Activated naive CD8-positive, alpha-beta T cell (primary cell): ENCODE data around the gene VIT.

ENCODE experiments used
- H3K27ac Mint-ChIP-seq: one replicate; pipeline ENCODE4 v1.8.0; 2021; ENCODE audit warnings: mixed read lengths
- H3K27me3 Mint-ChIP-seq: one replicate; pipeline ENCODE4 v1.8.0; 2021; ENCODE audit warnings: mixed read lengths
- H3K36me3 Mint-ChIP-seq: one replicate; pipeline ENCODE4 v1.8.0; 2021; ENCODE audit warnings: mixed read lengths
- H3K4me1 Mint-ChIP-seq: one replicate; pipeline ENCODE4 v1.8.0; 2021; ENCODE audit warnings: low read depth, mixed read lengths
- H3K4me3 Mint-ChIP-seq: one replicate; pipeline ENCODE4 v1.8.0; 2021; ENCODE audit warnings: mild to moderate bottlenecking, mixed read lengths
- H3K9me3 Mint-ChIP-seq: one replicate; pipeline ENCODE4 v1.8.0; 2021; ENCODE audit warnings: low read depth, mixed read lengths

VIT gene

GRCh38 chr2:36696533-36696932, at the start of gene VIT:
Gene VIT (plus strand): TSS chr2:36696707. CDS start chr2:36716371, 19,664 bp downstream.
- Mint-ChIP-seq H3K27me3 (peaks cover 2% of the 10 kb centered on the region), H3K27ac (no peak within 1 kb of the TSS), H3K9me3 (no peaks in the 10 kb centered on the region), H3K4me1 (no peaks in the 10 kb centered on the region), H3K4me3 (no peak within 1 kb of the TSS), H3K36me3 (no peaks in the 10 kb centered on the region)

- no peaks in the 10 kb centered on the region for H3K27me3 Mint-ChIP-seq
- no peak overlapping the region for H3K4me3 Mint-ChIP-seq
- H3K36me3 Mint-ChIP-seq, result no peaks in the 10 kb centered on the region
- no peaks in the 10 kb centered on the region for H3K4me1 Mint-ChIP-seq
- H3K27ac Mint-ChIP-seq, result no peak overlapping the region
- no peaks in the 10 kb centered on the region for H3K9me3 Mint-ChIP-seq
Measured at GRCh38 chr2:36650031-36650829, 46.3 kb upstream of the VIT start.

- no peak overlapping the region for H3K27ac Mint-ChIP-seq
- no peak overlapping the region for H3K4me3 Mint-ChIP-seq
- no peaks in the 10 kb centered on the region for H3K4me1 Mint-ChIP-seq
- no peaks in the 10 kb centered on the region for H3K27me3 Mint-ChIP-seq
- no peaks in the 10 kb centered on the region for H3K36me3 Mint-ChIP-seq
- H3K9me3 Mint-ChIP-seq, result no peaks in the 10 kb centered on the region
Measured at GRCh38 chr2:36653155-36653554, 43.4 kb upstream of the VIT start.

GRCh38 chr2:36653967-36654694, 42.4 kb upstream of the VIT start:
- no peaks in the 10 kb centered on the region for H3K4me1 Mint-ChIP-seq
- H3K27me3 Mint-ChIP-seq, result no peaks in the 10 kb centered on the region
- H3K4me3 Mint-ChIP-seq, result no peak overlapping the region
- no peaks in the 10 kb centered on the region for H3K36me3 Mint-ChIP-seq
- no peaks in the 10 kb centered on the region for H3K9me3 Mint-ChIP-seq
- H3K27ac Mint-ChIP-seq, result no peak overlapping the region

- no peaks in the 10 kb centered on the region for H3K27me3 Mint-ChIP-seq
- H3K9me3 Mint-ChIP-seq, result no peaks in the 10 kb centered on the region
- H3K27ac Mint-ChIP-seq, result no peak overlapping the region
- H3K36me3 Mint-ChIP-seq, result no peaks in the 10 kb centered on the region
- no peak overlapping the region for H3K4me3 Mint-ChIP-seq
- H3K4me1 Mint-ChIP-seq, result no peaks in the 10 kb centered on the region
Measured at GRCh38 chr2:36655453-36655852, 41.1 kb upstream of the VIT start.

DNA sequence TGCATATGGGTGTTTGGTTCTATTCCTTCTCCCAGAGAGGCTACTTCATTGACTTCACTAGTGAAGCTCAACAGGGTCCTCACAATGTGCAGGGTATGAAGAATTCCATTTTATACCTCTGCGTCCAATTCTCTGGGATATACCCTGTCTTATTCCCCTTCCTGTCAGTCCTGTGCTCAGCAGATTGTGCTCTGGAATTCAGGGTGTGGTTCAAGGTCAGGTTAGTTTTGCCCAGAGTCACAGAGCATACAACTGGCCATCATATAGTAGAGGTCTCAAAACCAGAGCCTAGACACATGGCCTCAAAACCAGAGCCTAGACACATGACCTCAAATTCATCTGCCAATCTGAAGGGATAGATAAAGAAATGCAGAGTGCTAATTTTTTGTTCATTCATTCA, 38.8 kb upstream of the VIT start:
- H3K36me3 Mint-ChIP-seq, result no peaks in the 10 kb centered on the region

GRCh38 chr2:36658277-36658748, 38.2 kb upstream of the VIT start:
- Mint-ChIP-seq H3K9me3 (no peaks in the 10 kb centered on the region), H3K27ac (no peak overlapping the region), H3K27me3 (no peaks in the 10 kb centered on the region), H3K4me3 (no peak overlapping the region), H3K36me3 (no peaks in the 10 kb centered on the region), H3K4me1 (no peaks in the 10 kb centered on the region)

More for the DNA sequence above, 38.8 kb upstream of the VIT start:
- H3K27ac Mint-ChIP-seq, result no peak overlapping the region
- H3K9me3 Mint-ChIP-seq, result no peaks in the 10 kb centered on the region
- no peaks in the 10 kb centered on the region for H3K27me3 Mint-ChIP-seq
- no peaks in the 10 kb centered on the region for H3K4me1 Mint-ChIP-seq
- H3K4me3 Mint-ChIP-seq, result no peak overlapping the region

GRCh38 chr2:36659218-36659617, 37.3 kb upstream of the VIT start:
- H3K27me3 Mint-ChIP-seq, result no peaks in the 10 kb centered on the region
- H3K36me3 Mint-ChIP-seq, result no peaks in the 10 kb centered on the region
- no peaks in the 10 kb centered on the region for H3K4me1 Mint-ChIP-seq
- H3K4me3 Mint-ChIP-seq, result no peak overlapping the region
- no peak overlapping the region for H3K27ac Mint-ChIP-seq
- no peaks in the 10 kb centered on the region for H3K9me3 Mint-ChIP-seq

GRCh38 chr2:36659872-36660312, 36.6 kb upstream of the VIT start:
- Mint-ChIP-seq H3K36me3 (no peaks in the 10 kb centered on the region), H3K4me3 (no peak overlapping the region), H3K9me3 (no peaks in the 10 kb centered on the region), H3K4me1 (no peaks in the 10 kb centered on the region), H3K27me3 (no peaks in the 10 kb centered on the region), H3K27ac (no peak overlapping the region)

DNA sequence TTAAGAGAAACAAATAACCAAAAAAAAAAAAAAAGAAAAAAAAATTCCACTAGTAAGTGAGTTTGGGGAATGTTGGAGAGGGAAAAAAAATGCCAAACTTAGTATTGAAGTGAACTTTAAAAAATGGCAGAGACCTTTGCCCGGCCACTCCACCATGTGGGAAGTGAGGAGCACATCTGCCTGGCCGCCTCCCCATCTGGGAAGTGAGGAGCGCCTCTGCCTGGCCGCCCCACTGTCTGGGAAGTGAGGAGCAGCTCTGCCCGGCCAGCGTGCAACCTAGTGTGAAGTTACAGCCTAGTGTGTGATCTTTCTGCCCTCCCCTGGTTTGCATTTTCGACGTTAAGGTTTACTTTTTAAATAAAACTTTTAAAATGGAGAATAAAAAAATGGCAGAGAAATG, 33.9 kb upstream of the VIT start:
- Mint-ChIP-seq H3K27me3 (no peaks in the 10 kb centered on the region), H3K4me3 (no peak overlapping the region), H3K36me3 (no peaks in the 10 kb centered on the region), H3K27ac (no peak overlapping the region), H3K9me3 (no peaks in the 10 kb centered on the region), H3K4me1 (no peaks in the 10 kb centered on the region)

GRCh38 chr2:36663295-36663694, 33.2 kb upstream of the VIT start:
- H3K4me1 Mint-ChIP-seq, result no peaks in the 10 kb centered on the region

DNA sequence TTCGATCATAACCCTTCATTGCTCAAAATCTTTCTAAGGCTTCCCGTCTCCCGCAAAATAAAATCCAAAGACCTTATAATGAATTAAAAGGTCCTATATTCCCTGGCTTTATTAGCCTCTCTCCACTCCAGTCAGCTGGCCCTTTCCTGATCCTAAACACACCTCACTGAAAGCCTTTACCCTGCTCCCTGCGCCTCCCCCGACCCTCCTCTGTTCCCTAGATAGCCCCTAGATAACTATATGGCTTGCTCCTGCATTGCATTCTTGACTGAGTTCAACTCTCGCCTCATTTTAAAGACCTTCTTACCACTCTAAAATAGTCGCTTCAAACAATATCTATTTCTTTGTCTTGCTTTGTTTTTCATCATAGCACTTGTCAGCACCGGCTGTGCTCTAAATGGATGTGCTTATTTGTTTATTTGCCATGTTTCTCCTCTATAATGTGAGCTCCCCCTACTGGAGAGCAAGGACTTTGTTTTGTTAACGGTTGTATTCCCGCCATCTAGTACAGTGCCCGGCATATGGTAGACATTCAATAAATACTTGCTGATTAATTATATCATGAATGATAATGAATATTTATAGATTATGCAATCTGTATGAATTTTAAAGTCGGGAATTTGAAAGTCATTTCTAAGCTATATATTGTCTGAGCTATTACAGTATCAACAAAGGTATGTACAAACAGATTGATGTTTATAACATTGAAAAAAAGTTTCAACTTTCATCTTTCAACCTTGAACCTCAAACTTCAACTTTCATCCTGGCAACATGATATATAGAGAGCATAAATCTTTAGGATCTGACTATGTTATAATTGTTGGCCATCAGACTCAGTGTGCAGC, 32.4 kb upstream of the VIT start:
- Mint-ChIP-seq H3K4me3 (no peak overlapping the region), H3K9me3 (no peaks in the 10 kb centered on the region), H3K27ac (no peak overlapping the region), H3K4me1 (no peaks in the 10 kb centered on the region), H3K27me3 (no peaks in the 10 kb centered on the region), H3K36me3 (no peaks in the 10 kb centered on the region)

More at GRCh38 chr2:36663295-36663694, 33.2 kb upstream of the VIT start:
- Mint-ChIP-seq H3K9me3 (no peaks in the 10 kb centered on the region), H3K27me3 (no peaks in the 10 kb centered on the region), H3K4me3 (no peak overlapping the region), H3K27ac (no peak overlapping the region), H3K36me3 (no peaks in the 10 kb centered on the region)

GRCh38 chr2:36664696-36665076, 31.8 kb upstream of the VIT start:
- H3K4me1 Mint-ChIP-seq, result no peaks in the 10 kb centered on the region
- no peaks in the 10 kb centered on the region for H3K9me3 Mint-ChIP-seq
- H3K4me3 Mint-ChIP-seq, result no peak overlapping the region
- no peak overlapping the region for H3K27ac Mint-ChIP-seq
- H3K36me3 Mint-ChIP-seq, result no peaks in the 10 kb centered on the region
- H3K27me3 Mint-ChIP-seq, result no peaks in the 10 kb centered on the region

DNA sequence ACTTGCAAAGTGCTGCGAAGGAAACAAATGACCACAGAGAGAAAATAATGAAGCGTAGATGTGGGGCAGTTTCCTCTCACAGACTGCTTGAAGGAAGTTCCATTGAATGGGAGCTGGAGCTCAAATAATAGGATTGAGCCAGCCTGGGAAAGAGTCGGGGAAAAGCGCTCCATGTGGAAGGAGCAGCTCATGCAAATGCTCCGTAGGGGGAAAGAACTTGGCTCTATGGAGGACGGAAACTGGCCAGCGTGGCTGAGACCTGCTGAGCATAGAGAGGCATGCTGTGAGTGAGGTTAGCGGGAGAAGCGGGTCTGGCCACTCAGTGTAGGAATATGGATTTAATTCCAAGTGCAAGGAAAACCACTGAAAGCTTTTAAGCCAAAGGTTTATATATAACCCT, 28.6 kb upstream of the VIT start:
- Mint-ChIP-seq H3K4me3 (no peak overlapping the region), H3K4me1 (no peaks in the 10 kb centered on the region), H3K9me3 (no peaks in the 10 kb centered on the region), H3K27ac (no peak overlapping the region), H3K27me3 (no peaks in the 10 kb centered on the region), H3K36me3 (no peaks in the 10 kb centered on the region)
